HCT116 (cell line): ENCODE data around the gene MSMO1.

Source experiments
- EGR1 ChIP-seq: IDR thresholded peaks from 2 replicates; pipeline ENCODE4 v1.6.1; 2012; ENCODE audit warnings: low read depth
- EZH2 ChIP-seq: fragments of 200-600 bp; sonication (generic); IDR thresholded peaks from 2 replicates; pipeline ENCODE4 v1.6.1; 2017; ENCODE audit warnings: antibody characterized with exemption, mixed run types
- JUND ChIP-seq: IDR thresholded peaks from 2 replicates; pipeline ENCODE4 v1.6.1; 2012
- POLR2A ChIP-seq: IDR thresholded peaks from 2 replicates; pipeline ENCODE4 v1.7.0; 2011; ENCODE audit warnings: borderline replicate concordance; ENCODE audit not compliant: insufficient read depth, insufficient read length; ENCODE audit errors: extremely low read depth
- POLR2AphosphoS5 ChIP-seq: IDR thresholded peaks from 2 replicates; pipeline ENCODE4 v1.6.1; 2011; ENCODE audit warnings: mild to moderate bottlenecking, low read depth, low read length, moderate library complexity
- RAD21 ChIP-seq: IDR thresholded peaks from 2 replicates; pipeline ENCODE4 v1.6.1; 2012; ENCODE audit warnings: low read depth, mild to moderate bottlenecking
- TF ChIP-seq, protein P1 (sequence below), 3 experiments: fragments of 200-600 bp in 1 of 3; sonication (generic) in 1 of 3; IDR thresholded peaks in 2 of 3; conservative IDR thresholded peaks in 1 of 3; 2 replicates each; pipeline ENCODE4 v1.5.1; 2012 to 2017; ENCODE audit warnings: low read depth in 2 of 3, low read length in 2 of 3, antibody characterized with exemption in 1 of 3, borderline replicate concordance in 1 of 3, control low read depth in 1 of 3, mild to moderate bottlenecking in 1 of 3, mixed read lengths in 1 of 3, mixed run types in 1 of 3, moderate library complexity in 1 of 3; ENCODE audit not compliant: insufficient read depth in 1 of 3
- TF ChIP-seq, protein P2 (sequence below): IDR thresholded peaks from 2 replicates; pipeline ENCODE4 v1.6.1; 2012; ENCODE audit warnings: low read depth

DNA sequence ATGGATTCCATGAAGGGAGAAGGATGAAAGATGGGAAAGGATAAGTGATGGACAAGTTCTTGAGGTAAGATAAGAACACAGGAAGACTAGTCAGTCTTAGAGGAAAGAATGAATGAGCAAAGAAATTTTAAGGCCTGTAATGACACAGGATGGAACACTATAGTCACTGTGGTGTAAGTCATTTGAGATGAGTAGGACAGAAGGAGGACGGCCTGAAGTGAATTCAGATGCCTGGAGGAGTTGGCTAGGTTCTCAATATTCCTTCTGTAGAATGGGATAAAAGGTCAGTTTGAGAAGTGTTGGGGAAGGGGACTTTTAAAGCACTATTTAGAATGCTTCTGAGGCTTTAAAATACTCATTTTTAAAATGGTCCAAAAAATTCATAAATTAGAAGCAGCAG is 3.9 kb downstream of the MSMO1 start:
- TF ChIP-seq POLR2A (no peak), RAD21 (no peak), EZH2 (no peak), JUND (no peak), POLR2AphosphoS5 (no peak), EGR1 (no peak)
- TF ChIP-seq, protein P1, sequence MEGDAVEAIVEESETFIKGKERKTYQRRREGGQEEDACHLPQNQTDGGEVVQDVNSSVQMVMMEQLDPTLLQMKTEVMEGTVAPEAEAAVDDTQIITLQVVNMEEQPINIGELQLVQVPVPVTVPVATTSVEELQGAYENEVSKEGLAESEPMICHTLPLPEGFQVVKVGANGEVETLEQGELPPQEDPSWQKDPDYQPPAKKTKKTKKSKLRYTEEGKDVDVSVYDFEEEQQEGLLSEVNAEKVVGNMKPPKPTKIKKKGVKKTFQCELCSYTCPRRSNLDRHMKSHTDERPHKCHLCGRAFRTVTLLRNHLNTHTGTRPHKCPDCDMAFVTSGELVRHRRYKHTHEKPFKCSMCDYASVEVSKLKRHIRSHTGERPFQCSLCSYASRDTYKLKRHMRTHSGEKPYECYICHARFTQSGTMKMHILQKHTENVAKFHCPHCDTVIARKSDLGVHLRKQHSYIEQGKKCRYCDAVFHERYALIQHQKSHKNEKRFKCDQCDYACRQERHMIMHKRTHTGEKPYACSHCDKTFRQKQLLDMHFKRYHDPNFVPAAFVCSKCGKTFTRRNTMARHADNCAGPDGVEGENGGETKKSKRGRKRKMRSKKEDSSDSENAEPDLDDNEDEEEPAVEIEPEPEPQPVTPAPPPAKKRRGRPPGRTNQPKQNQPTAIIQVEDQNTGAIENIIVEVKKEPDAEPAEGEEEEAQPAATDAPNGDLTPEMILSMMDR (IDR thresholded peaks at IDR 0.05 in 2 of 3, conservative IDR thresholded peaks at IDR 0.05 in 1 of 3; ENCODE audit: borderline replicate concordance in 1 of 3, insufficient read depth in 1 of 3, low read depth in 2 of 3, low read length in 2 of 3), result no peak
- TF ChIP-seq, protein P2, sequence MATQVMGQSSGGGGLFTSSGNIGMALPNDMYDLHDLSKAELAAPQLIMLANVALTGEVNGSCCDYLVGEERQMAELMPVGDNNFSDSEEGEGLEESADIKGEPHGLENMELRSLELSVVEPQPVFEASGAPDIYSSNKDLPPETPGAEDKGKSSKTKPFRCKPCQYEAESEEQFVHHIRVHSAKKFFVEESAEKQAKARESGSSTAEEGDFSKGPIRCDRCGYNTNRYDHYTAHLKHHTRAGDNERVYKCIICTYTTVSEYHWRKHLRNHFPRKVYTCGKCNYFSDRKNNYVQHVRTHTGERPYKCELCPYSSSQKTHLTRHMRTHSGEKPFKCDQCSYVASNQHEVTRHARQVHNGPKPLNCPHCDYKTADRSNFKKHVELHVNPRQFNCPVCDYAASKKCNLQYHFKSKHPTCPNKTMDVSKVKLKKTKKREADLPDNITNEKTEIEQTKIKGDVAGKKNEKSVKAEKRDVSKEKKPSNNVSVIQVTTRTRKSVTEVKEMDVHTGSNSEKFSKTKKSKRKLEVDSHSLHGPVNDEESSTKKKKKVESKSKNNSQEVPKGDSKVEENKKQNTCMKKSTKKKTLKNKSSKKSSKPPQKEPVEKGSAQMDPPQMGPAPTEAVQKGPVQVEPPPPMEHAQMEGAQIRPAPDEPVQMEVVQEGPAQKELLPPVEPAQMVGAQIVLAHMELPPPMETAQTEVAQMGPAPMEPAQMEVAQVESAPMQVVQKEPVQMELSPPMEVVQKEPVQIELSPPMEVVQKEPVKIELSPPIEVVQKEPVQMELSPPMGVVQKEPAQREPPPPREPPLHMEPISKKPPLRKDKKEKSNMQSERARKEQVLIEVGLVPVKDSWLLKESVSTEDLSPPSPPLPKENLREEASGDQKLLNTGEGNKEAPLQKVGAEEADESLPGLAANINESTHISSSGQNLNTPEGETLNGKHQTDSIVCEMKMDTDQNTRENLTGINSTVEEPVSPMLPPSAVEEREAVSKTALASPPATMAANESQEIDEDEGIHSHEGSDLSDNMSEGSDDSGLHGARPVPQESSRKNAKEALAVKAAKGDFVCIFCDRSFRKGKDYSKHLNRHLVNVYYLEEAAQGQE, result no peak
